Trophoblast cell (in vitro differentiated cells and primary cell): Measurements from ENCODE around the gene ARHGAP11B.
A peak's percentile ranks its signal among the peaks of the same experiment; 100 is the strongest.
"Not testable (repeated sequence)": the region's sequence is repeated elsewhere in the genome, so short reads cannot be mapped to it uniquely, and the experiment has no call there.

Experiments used
- DNase-seq, 2 donors: peaks; one replicate each; pipeline ENCODE4 v3.0.0-alpha.2; 2016
- H2AFZ ChIP-seq: 2 replicates; pipeline ENCODE4 v1.6.1; 2013; ENCODE audit warnings: low read length, moderate library complexity, mild to moderate bottlenecking; ENCODE audit not compliant: insufficient read depth, poor library complexity
- H2AK5ac ChIP-seq: 2 replicates; pipeline ENCODE4 v1.6.1; 2013; ENCODE audit warnings: mild to moderate bottlenecking, low read length
- H2BK120ac ChIP-seq: 2 replicates; pipeline ENCODE4 v1.6.1; 2013; ENCODE audit warnings: low read length, mild to moderate bottlenecking, moderate library complexity; ENCODE audit not compliant: insufficient read depth, poor library complexity
- H2BK12ac ChIP-seq: 2 replicates; pipeline ENCODE4 v1.6.1; 2013; ENCODE audit warnings: mild to moderate bottlenecking, low read length, moderate library complexity
- H2BK5ac ChIP-seq: 2 replicates; pipeline ENCODE4 v1.6.1; 2013; ENCODE audit warnings: low read length, low read depth, moderate library complexity, mild to moderate bottlenecking; ENCODE audit not compliant: poor library complexity
- H3K14ac ChIP-seq: 2 replicates; pipeline ENCODE4 v1.6.1; 2013; ENCODE audit warnings: mild to moderate bottlenecking, low read length
- H3K18ac ChIP-seq: 2 replicates; pipeline ENCODE4 v1.6.1; 2013; ENCODE audit warnings: mild to moderate bottlenecking, low read length
- H3K23ac ChIP-seq: 2 replicates; pipeline ENCODE4 v1.6.1; 2013; ENCODE audit warnings: low read length
- H3K27ac ChIP-seq: 2 replicates; pipeline ENCODE4 v1.5.1; 2013; ENCODE audit warnings: low read depth, mild to moderate bottlenecking, inconsistent platforms, low read length, moderate library complexity
- H3K27me3 ChIP-seq: 2 replicates; pipeline ENCODE4 v1.6.1; 2013; ENCODE audit warnings: inconsistent platforms, mild to moderate bottlenecking, low read length, moderate library complexity; ENCODE audit not compliant: insufficient read depth
- H3K36me3 ChIP-seq, 2 experiments: 1 replicate in 1 of 2; 2 replicates in 1 of 2; pipeline ENCODE4 v1.6.1; 2013; ENCODE audit warnings: low read length in 2 of 2, mild to moderate bottlenecking in 2 of 2, moderate library complexity in 1 of 2; ENCODE audit not compliant: insufficient read depth in 2 of 2, control insufficient read depth in 1 of 2
- H3K4ac ChIP-seq: 2 replicates; pipeline ENCODE4 v1.6.1; 2013; ENCODE audit warnings: low read depth, mild to moderate bottlenecking, low read length, moderate library complexity
- H3K4me1 ChIP-seq, 2 experiments: 1 replicate in 1 of 2; 2 replicates in 1 of 2; pipeline ENCODE4 v1.6.1; 2013; ENCODE audit warnings: low read length in 2 of 2, mild to moderate bottlenecking in 2 of 2, moderate library complexity in 1 of 2; ENCODE audit not compliant: insufficient read depth in 2 of 2, control insufficient read depth in 1 of 2
- H3K4me2 ChIP-seq: 2 replicates; pipeline ENCODE4 v1.6.1; 2013; ENCODE audit warnings: inconsistent platforms, mild to moderate bottlenecking, low read length, moderate library complexity
- H3K4me3 ChIP-seq: 2 replicates; pipeline ENCODE4 v1.5.1; 2013; ENCODE audit warnings: mild to moderate bottlenecking, low read depth, low read length, inconsistent platforms
- H3K79me1 ChIP-seq: one replicate; pipeline ENCODE4 v1.6.1; 2013; ENCODE audit warnings: low read length
- H3K79me2 ChIP-seq: 2 replicates; pipeline ENCODE4 v1.6.1; 2013; ENCODE audit warnings: low read length, mild to moderate bottlenecking; ENCODE audit not compliant: control insufficient read depth, insufficient read depth, poor library complexity
- H3K9ac ChIP-seq: 2 replicates; pipeline ENCODE4 v1.6.1; 2013; ENCODE audit warnings: mild to moderate bottlenecking, low read length
- H3K9me3 ChIP-seq: 2 replicates; pipeline ENCODE4 v1.6.1; 2013; ENCODE audit warnings: low read depth, mild to moderate bottlenecking, control low read depth, inconsistent platforms, low read length; ENCODE audit not compliant: insufficient read depth
- H4K12ac ChIP-seq: 2 replicates; pipeline ENCODE4 v1.6.1; 2013; ENCODE audit warnings: low read depth, mild to moderate bottlenecking, low read length, moderate library complexity
- H4K8ac ChIP-seq: 2 replicates; pipeline ENCODE4 v1.6.1; 2013; ENCODE audit warnings: low read depth, mild to moderate bottlenecking, low read length, moderate library complexity
- H4K91ac ChIP-seq: one replicate; pipeline ENCODE4 v1.6.1; 2013; ENCODE audit warnings: low read depth, mild to moderate bottlenecking, low read length, moderate library complexity
- WGBS: extraction: QIAGEN DNeasy Blood & Tissue Kit; methylation state at CpG from one replicate; pipeline ENCODE4 v1.1.7; 2013; ENCODE audit warnings: missing lambda C conversion rate; ENCODE audit not compliant: insufficient read length, insufficient coverage; ENCODE audit errors: extremely low coverage; 5-methylcytosine and 5-hydroxymethylcytosine counted together

Gene ARHGAP11B

DNA sequence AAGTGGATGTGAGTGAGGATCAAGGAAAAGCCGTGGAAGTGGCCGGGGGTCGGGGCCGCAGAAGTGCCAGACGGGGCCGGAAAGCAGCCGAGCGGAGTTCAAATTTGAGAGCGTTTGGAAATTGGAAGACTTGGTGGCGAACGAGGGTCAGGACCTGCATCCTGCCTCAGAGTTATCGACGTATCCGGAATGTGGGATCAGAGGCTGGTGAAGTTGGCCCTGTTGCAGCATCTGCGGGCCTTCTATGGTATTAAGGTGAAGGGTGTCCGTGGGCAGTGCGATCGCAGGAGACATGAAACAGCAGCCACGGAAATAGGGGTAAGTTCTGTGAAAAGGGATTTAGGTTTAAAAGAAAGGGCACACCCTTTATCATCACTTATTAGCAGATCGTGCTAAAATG is 704 bp downstream of the ARHGAP11B start:
- H4K8ac ChIP-seq, result not testable (repeated sequence)

DNA sequence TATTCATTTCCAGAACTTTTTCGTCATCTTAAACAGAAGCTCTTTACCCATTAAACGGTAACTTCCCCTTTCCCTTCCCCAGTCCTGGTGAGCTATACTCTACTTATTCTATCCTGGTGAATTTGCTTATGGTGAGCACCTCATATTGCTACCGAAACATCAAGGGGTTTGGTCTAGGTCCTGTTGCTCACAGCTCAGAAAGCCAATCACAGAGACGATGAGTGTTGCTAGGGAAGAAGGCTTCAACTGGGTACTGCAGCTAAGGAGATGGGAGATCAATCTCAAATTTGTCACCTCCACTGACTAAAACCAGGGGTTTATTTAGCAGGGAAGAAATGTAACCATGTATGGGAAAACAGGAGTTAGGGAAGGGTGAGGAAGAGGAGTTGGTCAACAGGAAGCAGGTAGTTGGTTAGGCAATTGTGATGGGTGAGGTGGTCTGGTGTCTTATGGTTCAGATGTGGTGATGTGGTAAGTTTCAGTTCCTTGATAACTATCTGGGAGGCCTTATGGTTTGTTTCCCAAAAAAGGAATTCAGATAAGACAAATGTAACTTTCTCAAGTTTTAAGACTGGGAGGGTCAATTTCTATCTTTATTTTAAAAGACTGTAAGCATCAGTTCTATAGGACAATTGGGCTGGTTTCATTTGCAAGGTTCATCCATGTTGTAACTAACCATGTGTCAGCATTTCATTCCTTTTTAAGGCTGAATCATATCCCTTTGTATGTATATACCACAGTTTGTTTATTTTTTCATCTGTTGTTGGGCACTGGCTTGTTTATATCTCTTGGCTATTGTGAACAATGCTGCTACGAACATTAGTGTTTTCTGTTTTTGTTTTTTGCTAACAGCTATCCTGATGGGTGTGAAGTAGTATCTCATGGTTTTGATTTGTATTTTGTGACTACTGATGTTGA is 24.3 kb downstream of the ARHGAP11B start:
- Histone ChIP-seq H3K27me3 (no peaks in the 10 kb centered on the region), H2BK120ac (no peak overlapping the region), H3K18ac (no peak overlapping the region), H3K4me2 (no peak overlapping the region), H4K12ac (no peak overlapping the region), H3K79me1 (no peaks in the 10 kb centered on the region), H3K36me3 (peaks cover 7 to 9% of the 10 kb centered on the region in 2 experiments), H2AK5ac (no peak overlapping the region), H3K4ac (no peak overlapping the region), H3K79me2 (no peaks in the 10 kb centered on the region), H3K4me1 (no peaks in the 10 kb centered on the region), H3K14ac (no peak overlapping the region), H4K91ac (no peak overlapping the region), H3K9me3 (no peaks in the 10 kb centered on the region), H4K8ac (no peak overlapping the region), H3K23ac (no peak overlapping the region), H2BK5ac (no peak overlapping the region), H2AFZ (no peak overlapping the region), H3K4me3 (no peak overlapping the region), H3K9ac (no peak overlapping the region), H2BK12ac (no peak overlapping the region), H3K27ac (no peak overlapping the region)
- no CpG with 5 or more reads among the region's 5 CpGs for WGBS
- DNase-seq, result no peak

More for the DNA sequence above, 704 bp downstream of the ARHGAP11B start:
- H3K14ac ChIP-seq, H2AK5ac ChIP-seq, H3K4ac ChIP-seq, H3K79me2 ChIP-seq, H2BK12ac ChIP-seq, H4K91ac ChIP-seq, H2BK120ac ChIP-seq, H3K79me1 ChIP-seq, H3K27ac ChIP-seq, H2BK5ac ChIP-seq, H4K12ac ChIP-seq, H2AFZ ChIP-seq, H3K9ac ChIP-seq, H3K9me3 ChIP-seq, H3K18ac ChIP-seq, H3K36me3 ChIP-seq, H3K27me3 ChIP-seq, H3K4me1 ChIP-seq, H3K23ac ChIP-seq: not testable (repeated sequence)
- DNase-seq, result peak; percentile 28 to 55
- Histone ChIP-seq H3K4me3 (peak overlapping the region; percentile 79), H3K4me2 (peak overlapping the region; percentile 83)
- no CpG with 5 or more reads among the region's 20 CpGs for WGBS

DNA sequence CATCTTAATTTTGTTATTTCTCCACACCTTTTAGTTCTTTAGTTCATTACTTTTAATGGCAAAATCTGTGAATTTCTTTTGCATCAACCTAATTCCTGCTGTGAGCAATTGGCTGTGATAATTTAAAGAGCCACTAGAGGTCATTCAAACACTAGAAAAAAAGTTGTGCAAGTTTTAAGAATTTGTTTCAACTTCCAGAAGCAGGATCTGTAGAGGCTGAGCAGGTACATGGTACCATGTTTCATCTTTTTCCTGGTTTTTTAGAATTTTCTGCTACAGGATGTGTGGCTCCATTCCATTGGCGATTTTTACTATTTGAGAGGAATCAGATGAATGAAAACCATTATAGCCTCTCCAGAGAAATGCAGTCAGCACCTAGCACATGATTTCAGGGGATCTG is 35.2 kb downstream of the ARHGAP11B start:
- H3K14ac ChIP-seq, result not testable (repeated sequence)

DNA sequence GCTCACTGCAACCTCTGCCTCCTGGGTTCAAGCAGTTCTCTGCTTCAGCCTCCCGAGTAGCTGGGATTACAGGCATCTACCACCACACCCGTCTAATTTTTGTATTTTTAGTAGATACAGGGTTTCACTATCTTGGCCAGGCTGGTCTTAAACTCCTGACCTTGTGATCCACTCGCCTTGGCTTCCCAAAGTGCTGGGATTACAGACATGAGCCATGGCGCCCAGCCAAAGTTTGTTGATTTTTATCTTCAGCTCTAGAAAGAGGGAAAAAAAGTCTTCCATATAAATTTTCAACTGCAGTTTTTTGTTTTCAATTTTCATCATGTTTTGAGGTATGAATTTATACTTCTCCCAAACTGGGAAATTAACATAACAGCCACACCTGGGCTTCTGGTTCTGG is 43.7 kb downstream of the ARHGAP11B start:
- H4K8ac ChIP-seq, H4K12ac ChIP-seq, H2BK5ac ChIP-seq, H3K9me3 ChIP-seq, H3K4me2 ChIP-seq, H2AK5ac ChIP-seq, H3K79me2 ChIP-seq, H3K14ac ChIP-seq, H3K4me1 ChIP-seq, H3K18ac ChIP-seq, H3K4me3 ChIP-seq, H3K4ac ChIP-seq, H4K91ac ChIP-seq, H3K23ac ChIP-seq, H2BK12ac ChIP-seq, H3K79me1 ChIP-seq, H2BK120ac ChIP-seq, H2AFZ ChIP-seq, H3K36me3 ChIP-seq, DNase-seq, H3K27ac ChIP-seq, H3K27me3 ChIP-seq, H3K9ac ChIP-seq: not testable (repeated sequence)
- WGBS, result no CpG with 5 or more reads among the region's 4 CpGs

More for the DNA sequence above, 35.2 kb downstream of the ARHGAP11B start:
- not testable (repeated sequence) for H3K79me1 ChIP-seq, H3K36me3 ChIP-seq, H2BK5ac ChIP-seq, H3K9me3 ChIP-seq, H2BK120ac ChIP-seq, H4K91ac ChIP-seq, H3K9ac ChIP-seq, H3K27me3 ChIP-seq, H3K27ac ChIP-seq, H4K12ac ChIP-seq, H3K4ac ChIP-seq, H2AFZ ChIP-seq, H3K18ac ChIP-seq, H2BK12ac ChIP-seq, H3K23ac ChIP-seq, H3K4me2 ChIP-seq, H2AK5ac ChIP-seq, H3K4me3 ChIP-seq, H3K79me2 ChIP-seq, H3K4me1 ChIP-seq, H4K8ac ChIP-seq
- WGBS, result no CpG with 5 or more reads among the region's 1 CpG
- DNase-seq, result peak in 1 of 2 donors; percentile 53
